GM18508 (cell line): Measurements from ENCODE around the gene RNASEL.

Experiments
- ATAC-seq: cut with Tn5 transposase; IDR thresholded peaks from one replicate; pipeline ENCODE4 v1.9.1; 2021; ENCODE audit warnings: moderate number of reproducible peaks; ENCODE audit not compliant: insufficient read depth, unreplicated experiment

Gene RNASEL

DNA sequence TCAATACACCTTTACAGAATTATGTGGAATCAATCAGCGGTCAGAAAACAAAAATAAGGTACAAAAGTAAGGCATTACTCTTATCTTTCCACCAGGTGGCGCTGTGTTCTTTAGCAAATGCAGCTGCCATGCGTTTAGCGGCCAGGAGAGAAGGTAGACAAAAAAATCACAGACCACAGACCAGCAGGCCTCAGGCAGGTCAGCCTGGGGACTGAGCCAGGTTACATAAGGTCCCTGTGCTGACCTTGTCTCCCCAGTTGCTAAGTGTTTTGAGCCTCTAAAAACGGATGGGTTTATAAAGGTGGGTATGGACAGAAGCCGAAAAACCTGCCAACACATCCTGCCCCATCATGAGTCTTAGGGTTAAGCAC, 12.3 kb upstream of the RNASEL start:
- ATAC-seq, result no peak

DNA sequence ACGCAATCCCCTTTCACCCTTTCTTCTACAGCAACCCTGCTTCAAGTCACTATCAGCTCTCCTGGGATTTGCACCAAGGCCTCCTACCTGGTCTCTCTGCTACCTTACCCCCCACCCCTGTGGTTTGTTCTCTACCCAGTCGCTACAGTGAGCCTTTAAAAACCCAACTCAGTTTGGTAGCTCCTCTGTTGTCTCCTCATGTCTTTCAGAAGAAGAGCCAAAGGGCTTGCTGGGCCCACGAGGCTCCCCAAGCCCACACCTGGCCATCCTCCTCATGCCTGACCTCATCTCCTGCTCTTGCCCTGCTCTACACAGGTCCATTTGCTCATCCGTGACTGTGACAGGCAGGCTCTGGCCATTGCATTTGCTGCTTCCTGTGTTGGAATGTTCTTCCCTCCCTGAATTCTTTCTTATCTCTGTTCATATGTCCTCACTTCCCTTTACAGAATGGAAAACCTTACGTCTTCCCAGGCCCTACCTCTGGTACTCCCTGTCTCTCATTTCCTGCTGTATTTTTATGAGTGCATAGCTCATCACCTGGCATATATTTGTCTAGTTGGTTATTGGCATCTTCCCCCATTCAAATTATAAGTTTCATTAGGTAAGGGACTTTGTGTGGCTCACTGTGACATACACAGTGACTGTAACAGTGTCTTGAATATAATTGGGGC, 11.8 kb upstream of the RNASEL start:
- ATAC-seq, result no peak

DNA sequence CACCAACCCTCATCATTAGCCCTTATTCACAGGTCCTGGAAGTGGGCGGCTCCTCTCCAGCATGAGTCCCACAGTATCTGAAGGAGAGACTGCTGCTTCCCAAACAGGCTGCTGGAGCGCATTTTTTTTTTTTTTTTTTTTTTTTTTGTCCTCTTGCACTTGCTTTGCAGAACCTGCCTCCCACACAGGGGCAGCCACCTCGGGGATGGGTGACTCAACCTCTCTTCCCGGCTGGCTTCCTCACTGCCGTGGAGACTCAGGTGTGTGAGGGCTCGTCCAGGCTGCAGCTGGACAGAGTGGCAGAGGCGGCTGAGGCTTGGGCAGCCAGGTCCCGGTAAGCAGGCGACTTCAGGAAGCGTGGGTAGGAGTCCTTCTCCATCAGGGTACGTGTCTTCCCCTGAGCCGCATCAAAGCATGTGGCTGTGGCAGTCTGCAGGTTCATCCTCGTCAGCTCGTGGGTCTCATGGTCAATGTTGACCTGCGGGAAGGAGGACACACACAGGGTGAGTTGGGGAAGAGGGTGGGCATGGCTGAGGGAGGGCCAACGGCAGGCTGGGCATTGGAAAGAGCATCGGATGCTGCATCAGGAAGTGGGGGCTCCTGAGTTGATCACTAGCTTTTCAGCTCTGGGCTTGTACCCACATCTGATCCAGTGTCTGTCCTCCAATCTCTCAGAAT, 11.1 kb upstream of the RNASEL start:
- no peak for ATAC-seq

DNA sequence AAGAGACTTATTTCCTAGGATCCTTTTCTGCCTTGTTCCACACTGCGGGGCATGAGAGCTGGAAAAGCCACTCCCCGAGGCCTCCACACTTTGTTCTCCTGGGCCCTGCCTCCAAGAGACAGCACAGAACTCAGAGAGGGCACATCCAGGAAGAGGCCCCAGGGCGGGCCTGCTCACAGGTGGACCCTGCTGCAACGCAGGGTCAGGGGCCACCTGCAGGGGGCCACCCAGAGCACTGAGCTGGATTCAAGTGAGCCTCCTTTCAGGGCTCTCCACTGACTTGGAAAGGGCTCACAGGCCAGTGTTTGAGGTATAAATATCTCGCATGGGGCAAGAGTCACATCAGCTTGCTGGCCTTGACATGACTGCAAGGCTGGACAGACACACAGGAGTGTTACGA, 10.3 kb upstream of the RNASEL start:
- ATAC-seq, result no peak

DNA sequence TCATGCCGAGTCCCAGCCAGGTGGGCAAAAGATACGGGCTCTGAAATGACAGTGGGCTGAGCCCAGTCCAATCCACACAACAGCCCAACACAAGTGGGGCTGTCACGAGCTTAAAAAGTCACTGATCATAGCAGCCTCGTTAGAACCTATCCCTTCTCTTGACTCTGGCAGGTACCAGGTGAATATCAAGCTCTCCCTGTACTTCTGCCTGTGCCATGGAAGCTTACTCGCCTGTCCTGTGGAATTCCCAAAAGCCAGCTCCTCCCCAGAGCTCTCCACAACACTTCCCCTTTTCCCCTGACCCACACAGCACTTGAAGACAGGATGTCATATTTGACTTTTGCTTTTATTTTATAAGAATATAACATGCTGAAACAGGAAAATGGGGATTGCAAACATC, 9.2 kb upstream of the RNASEL start:
- no peak for ATAC-seq

DNA sequence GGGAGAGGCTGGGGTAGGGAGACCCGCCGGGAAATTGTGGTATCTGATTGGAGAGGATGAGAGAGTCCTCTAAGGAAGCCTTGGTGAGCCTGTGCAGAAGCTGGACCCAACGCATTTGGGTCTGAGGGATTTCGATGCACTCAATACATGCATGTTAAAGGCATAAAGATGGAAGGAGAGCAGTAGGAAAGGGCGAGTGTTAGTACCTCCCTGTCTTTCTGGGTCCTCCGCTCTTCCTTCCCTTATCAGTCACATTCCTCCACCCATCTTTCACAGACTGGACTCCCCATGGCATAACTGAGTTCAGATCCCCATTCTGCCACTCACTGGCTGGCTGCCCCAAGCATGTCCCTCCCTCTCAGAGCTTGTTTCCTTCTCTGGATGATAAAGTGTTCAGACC, 7.9 kb upstream of the RNASEL start:
- ATAC-seq, result no peak

GRCh38 chr1:182595641-182596240, 6.7 kb upstream of the RNASEL start:
- no peak for ATAC-seq

- ATAC-seq, result no peak
These were observed 875 bp upstream of the RNASEL start for GRCh38 chr1:182589931-182590330.

GRCh38 chr1:182589520-182589919, 464 bp upstream of the RNASEL start:
- ATAC-seq, result no peak

- no peak for ATAC-seq
These were observed 1.2 kb downstream of the RNASEL start for GRCh38 chr1:182587666-182588499.

DNA sequence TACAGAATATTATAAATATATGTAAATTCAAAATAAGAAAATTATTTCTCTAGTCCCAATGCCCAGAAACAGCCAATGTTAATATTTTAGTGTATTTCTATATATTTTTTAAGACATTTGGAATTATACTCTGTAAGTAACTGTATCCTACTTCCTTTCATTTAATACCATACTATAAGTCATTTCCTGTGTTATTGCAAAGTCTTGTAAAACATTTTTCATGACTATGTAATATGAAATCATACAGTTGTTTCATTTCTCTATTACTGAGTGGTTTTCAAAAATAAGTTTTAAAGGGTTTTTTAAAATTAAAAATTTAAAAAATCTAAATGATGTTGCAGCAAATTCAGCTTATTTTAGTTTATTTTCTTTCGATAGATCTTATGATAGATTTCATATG, 2.0 kb downstream of the RNASEL start:
- ATAC-seq, result no peak

DNA sequence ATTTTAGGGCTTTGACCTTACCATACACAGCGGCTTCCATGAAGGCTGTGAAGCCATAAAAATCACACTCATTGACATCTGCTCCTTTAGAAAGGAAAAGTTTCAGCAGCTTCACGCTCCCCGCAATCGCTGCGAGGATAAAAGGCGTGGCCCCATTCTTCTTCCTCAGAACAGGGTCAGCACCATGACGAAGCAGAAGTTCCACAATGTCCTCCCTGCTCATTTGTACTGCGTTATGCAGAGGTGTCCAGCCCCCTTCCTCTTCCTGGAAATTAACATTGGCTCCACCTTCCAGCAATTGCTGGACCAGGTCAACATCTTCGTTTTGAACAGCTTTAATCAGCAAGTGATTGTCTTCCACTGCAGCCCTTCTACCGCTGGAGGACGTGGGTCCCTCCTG, 2.7 kb downstream of the RNASEL start:
- no peak for ATAC-seq

- no peak for ATAC-seq
These were observed 4.3 kb downstream of the RNASEL start for GRCh38 chr1:182584746-182585145.

GRCh38 chr1:182580736-182581135, 8.3 kb downstream of the RNASEL start:
- ATAC-seq, result no peak

- ATAC-seq, result no peak
These were observed 13.4 kb downstream of the RNASEL start for GRCh38 chr1:182575540-182576149.

GRCh38 chr1:182574156-182574555, 14.9 kb downstream of the RNASEL start:
- no peak for ATAC-seq

DNA sequence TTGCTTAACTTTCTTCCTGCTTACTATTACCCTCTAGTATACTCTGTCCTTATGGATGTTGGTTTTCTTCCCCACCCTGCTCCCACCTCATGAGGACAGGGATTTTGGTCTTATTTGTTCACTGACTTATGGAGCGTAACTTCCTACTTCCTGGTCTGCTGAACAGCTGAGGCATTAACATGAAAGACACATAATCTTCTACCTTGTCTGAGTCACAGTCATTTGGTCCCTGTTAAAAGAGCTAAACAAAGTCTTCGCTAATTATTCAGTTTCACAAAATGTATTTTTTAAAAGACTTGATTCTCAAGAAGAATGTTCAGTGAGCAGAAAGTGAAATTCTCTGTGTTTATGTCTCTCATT, 18.5 kb downstream of the RNASEL start:
- no peak for ATAC-seq

GRCh38 chr1:182569939-182570610, 19.0 kb downstream of the RNASEL start:
- ATAC-seq, result no peak

DNA sequence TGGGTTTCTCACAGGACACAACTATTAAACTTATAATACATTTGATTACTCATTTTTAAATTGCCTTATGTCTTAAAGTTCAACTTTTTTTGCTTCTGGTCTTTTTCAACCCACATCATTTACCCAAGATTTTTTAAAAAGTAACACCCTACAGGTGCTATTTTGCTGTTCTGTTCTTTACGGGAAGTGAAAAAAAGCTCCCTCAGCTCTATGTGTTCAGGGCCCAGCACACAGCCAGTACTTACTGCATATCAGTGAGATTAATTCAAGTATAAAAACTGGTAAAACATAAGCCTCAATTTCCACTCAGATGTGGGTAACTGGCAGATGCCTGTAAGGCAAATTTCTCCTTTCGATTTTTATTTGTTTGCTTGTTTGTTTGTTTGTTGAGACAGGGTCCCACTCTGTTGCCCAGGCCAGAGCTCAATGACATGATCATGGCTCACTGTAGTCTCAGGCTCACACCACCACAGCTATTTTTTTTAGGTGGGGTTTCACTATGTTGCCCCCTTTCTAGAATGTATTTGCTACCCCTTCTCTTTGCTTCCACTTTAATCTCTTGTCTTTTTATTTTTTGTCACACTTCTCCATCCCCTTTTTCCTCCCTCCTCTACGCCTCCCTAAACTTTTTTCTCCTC, 20.3 kb downstream of the RNASEL start:
- no peak for ATAC-seq

GRCh38 chr1:182567629-182568028, 21.4 kb downstream of the RNASEL start:
- ATAC-seq, result no peak
